GM06990 (cell line): ENCODE results near the gene METTL25.
"Not testable (repeated sequence)": the region's sequence is repeated elsewhere in the genome, so short reads cannot be mapped to it uniquely, and the experiment has no call there.

Experiments used
- DNase-seq: peaks from one replicate; pipeline ENCODE4 v3.0.0-alpha.2; 2011; ENCODE audit not compliant: insufficient read length; ENCODE audit errors: extremely low read depth
- H3K27me3 ChIP-seq: replicated peaks from 2 replicates; pipeline ENCODE4 v1.6.0; 2011; ENCODE audit warnings: low read length; ENCODE audit not compliant: control insufficient read depth, insufficient read depth
- H3K36me3 ChIP-seq: 2 replicates; pipeline ENCODE4 v1.5.1; 2011; ENCODE audit warnings: low read length; ENCODE audit not compliant: control insufficient read depth, insufficient read depth
- H3K4me3 ChIP-seq: replicated peaks from 2 replicates; pipeline ENCODE4 v1.5.1; 2011; ENCODE audit warnings: low read depth, mild to moderate bottlenecking, control low read depth, low read length
- TF ChIP-seq, protein P1 (sequence below): IDR thresholded peaks from 2 replicates; pipeline ENCODE4 v1.5.1; 2011; ENCODE audit warnings: low read length, control low read depth, mild to moderate bottlenecking, inconsistent platforms; ENCODE audit not compliant: insufficient read depth, poor library complexity, severe bottlenecking

The METTL25 gene

DNA sequence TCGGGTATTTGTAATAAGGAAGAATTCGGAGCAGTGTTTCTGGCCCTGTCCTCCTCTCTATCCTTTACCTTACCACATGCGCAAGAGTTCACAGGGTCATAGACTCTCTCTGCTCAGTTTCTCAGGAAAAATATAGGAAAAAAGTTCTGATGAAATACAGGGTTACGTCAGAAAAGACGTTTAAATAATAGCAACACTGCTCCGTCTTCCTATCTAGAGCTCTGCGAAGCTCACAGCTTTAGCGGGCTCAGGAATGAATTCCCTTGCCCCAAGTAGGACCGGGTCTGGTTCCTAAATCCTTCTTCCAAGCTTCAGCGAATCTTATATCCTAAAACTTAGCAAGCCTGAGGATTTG, 507 bp upstream of the METTL25 start:
- TF ChIP-seq, protein P1, sequence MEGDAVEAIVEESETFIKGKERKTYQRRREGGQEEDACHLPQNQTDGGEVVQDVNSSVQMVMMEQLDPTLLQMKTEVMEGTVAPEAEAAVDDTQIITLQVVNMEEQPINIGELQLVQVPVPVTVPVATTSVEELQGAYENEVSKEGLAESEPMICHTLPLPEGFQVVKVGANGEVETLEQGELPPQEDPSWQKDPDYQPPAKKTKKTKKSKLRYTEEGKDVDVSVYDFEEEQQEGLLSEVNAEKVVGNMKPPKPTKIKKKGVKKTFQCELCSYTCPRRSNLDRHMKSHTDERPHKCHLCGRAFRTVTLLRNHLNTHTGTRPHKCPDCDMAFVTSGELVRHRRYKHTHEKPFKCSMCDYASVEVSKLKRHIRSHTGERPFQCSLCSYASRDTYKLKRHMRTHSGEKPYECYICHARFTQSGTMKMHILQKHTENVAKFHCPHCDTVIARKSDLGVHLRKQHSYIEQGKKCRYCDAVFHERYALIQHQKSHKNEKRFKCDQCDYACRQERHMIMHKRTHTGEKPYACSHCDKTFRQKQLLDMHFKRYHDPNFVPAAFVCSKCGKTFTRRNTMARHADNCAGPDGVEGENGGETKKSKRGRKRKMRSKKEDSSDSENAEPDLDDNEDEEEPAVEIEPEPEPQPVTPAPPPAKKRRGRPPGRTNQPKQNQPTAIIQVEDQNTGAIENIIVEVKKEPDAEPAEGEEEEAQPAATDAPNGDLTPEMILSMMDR: no peak
- Histone ChIP-seq H3K4me3 (peak overlapping the region; percentile 97), H3K36me3 (no peaks in the 10 kb centered on the region; the same call in 1 of the 2 replicates), H3K27me3 (no peaks in the 10 kb centered on the region)
- no peak for DNase-seq

DNA sequence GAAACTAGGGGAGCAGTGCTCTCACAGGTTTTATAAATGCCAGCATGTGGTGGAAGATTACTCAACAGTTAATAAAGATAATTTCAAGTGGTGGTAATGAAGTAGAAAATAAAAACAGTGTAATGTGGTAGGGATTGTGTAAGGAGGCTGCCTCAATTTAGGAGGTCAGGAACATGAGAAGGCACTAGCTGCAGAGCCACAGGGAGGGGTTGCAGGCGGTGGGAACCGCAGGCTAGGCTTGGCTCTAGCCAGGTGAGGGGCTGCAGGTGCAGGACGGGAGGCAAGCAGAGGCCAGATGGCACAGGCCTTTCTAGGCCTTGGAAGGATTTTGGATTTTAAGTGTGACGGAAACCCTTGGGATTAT, 768 bp downstream of the METTL25 start:
- no peak for DNase-seq
- Histone ChIP-seq H3K27me3 (no peaks in the 10 kb centered on the region), H3K36me3 (no peaks in the 10 kb centered on the region), H3K4me3 (peak overlapping the region; percentile 97)
- TF ChIP-seq, protein P1: no peak

DNA sequence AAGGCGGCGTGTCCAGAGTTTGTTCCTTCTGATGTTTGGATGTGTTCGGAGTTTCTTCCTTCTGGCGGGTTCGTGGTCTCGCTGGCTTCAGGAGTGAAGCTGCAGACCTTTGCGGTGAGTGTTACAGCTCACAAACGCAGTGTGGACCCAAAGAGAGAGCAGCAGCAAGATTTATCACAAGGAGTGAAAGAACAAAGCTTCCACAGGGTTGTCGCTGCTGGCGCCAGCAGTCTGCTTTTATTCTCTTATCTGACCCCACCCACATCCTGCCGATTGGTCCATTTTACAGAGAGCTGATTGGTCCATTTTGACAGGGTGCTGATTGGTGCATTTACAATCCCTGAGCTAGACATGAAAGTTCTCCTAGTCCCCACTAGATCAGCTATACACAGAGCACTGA, 2.5 kb downstream of the METTL25 start:
- not testable (repeated sequence) for DNase-seq, H3K4me3 ChIP-seq, H3K36me3 ChIP-seq, H3K27me3 ChIP-seq

DNA sequence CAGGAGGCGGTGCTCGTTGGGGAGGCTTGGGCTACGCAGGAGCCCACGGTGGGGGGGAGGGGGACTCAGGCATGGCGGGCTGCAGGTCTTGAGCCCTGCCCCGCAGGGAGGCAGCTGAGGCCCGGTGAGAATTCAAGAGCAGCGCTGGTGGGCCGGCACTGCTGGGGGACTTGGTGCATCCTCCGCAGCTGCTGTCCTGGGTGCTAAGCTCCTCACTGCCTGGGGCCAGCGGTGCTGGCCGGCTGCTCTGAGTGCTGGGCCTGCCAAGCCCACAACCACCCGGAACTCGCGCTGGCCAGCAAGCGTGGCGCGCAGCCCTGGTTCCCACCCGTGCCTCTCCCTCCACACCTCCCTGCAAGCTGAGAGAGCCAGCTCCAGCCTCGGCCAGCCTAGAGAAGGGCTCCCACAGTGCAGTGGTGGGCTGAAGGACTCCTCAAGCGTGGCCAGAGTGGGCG, 3.2 kb downstream of the METTL25 start:
- Histone ChIP-seq H3K36me3 (no peaks in the 10 kb centered on the region), H3K4me3 (no peak overlapping the region), H3K27me3 (no peaks in the 10 kb centered on the region)
- DNase-seq: no peak
- TF ChIP-seq, protein P1: no peak

DNA sequence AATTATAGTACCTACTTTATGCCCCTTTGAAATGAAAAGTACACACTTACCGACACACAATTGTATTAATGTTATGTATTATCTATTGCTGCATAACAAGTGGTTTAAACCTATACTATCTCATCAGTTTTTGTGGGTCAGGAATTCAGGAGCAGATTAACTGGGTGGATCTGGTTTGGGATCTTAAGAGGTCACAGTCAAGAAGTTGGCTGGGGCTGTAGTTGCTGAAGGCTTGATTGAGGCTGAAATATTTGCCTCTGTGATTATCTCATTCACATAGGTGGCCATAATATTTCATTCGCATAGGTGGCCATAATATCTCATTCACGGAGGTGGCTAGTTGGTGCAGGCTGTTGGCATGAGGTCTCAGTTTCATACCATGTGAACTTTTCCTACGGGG, 5.7 kb downstream of the METTL25 start:
- no peak overlapping the region for H3K4me3 ChIP-seq
- no peaks in the 10 kb centered on the region for H3K27me3 ChIP-seq
- no peak for DNase-seq
- H3K36me3 ChIP-seq: no peaks in the 10 kb centered on the region
- TF ChIP-seq, protein P1: no peak

DNA sequence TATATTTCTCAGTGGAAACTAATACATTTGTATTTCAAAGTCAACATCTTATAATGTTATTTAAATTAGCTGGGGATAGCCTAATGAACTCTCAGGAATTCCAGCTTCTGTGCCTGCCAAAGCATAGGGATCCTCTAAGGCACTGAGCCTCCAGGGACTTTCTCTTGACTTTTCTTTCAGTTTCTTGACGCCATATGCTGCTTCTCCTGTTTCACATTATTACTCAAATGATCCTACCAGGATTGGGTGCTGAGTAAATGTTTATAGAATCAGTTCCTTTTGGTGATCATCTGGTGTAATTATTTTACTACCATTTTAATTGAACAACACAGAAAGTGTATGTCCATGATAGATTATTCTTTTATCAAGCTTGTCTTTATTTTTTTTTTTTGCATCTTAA, 7.9 kb downstream of the METTL25 start:
- H3K4me3 ChIP-seq: no peak overlapping the region
- no peaks in the 10 kb centered on the region for H3K36me3 ChIP-seq
- no peaks in the 10 kb centered on the region for H3K27me3 ChIP-seq
- TF ChIP-seq, protein P1: no peak
- DNase-seq: no peak
